HG03565 (cell line): ENCODE data around the gene SDK1.

ENCODE experiments used
- ATAC-seq: cut with Tn5 transposase; IDR thresholded peaks from one replicate; pipeline ENCODE4 v1.9.1; 2021; ENCODE audit warnings: mild to moderate bottlenecking, moderate library complexity; ENCODE audit not compliant: unreplicated experiment

SDK1 gene

DNA sequence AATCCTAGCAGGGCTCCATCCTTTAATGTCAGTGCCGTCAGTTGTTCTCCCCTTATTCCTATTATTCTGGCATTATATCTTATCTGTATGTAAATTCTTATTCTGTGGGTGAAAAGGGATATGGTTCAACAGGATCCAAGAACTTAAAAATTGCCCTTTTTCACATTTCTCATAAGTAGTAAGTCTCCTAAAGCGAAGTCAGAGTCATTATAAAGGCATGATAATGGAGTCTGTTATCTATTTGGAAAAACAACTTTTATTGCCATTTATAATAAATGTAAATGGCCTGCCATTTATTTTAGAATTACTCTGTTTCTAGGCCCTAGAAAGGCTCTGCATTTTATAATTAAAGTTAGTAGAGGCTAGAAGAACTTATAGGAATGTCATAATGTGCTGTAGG lies 31.3 kb downstream of the SDK1 start:
- ATAC-seq, result no peak

- no peak for ATAC-seq
These were observed 32.8 kb downstream of the SDK1 start for GRCh38 chr7:3333861-3334260.

- no peak for ATAC-seq
These were observed 35.1 kb downstream of the SDK1 start for GRCh38 chr7:3336042-3336665.

DNA sequence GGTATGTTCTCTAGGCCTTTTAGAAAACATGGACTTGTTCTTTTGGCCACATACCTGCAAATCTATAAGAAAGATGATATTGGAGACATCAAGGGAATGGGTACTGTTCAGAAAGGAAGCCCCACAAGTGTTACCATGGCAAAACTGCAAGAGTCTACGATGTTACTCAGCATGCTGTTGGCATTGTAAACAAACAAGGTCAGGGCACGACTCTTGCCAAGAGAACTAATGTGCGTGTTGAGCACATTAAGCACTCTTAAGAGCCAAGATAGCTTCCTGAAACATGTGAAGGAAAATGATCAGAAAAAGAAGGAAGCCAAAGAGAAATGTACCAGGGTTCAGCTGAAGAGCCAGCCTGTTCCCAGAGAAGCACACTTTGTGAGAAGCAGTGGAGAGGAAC lies 37.1 kb downstream of the SDK1 start:
- ATAC-seq, result no peak

- no peak for ATAC-seq
These were observed 44.8 kb downstream of the SDK1 start for GRCh38 chr7:3345699-3346481.

- ATAC-seq, result no peak
These were observed 48.1 kb downstream of the SDK1 start for GRCh38 chr7:3349126-3349525.

GRCh38 chr7:3356173-3356572 lies 55.1 kb downstream of the SDK1 start:
- no peak for ATAC-seq

- no peak for ATAC-seq
These were observed 57.9 kb downstream of the SDK1 start for GRCh38 chr7:3358991-3359390.

DNA sequence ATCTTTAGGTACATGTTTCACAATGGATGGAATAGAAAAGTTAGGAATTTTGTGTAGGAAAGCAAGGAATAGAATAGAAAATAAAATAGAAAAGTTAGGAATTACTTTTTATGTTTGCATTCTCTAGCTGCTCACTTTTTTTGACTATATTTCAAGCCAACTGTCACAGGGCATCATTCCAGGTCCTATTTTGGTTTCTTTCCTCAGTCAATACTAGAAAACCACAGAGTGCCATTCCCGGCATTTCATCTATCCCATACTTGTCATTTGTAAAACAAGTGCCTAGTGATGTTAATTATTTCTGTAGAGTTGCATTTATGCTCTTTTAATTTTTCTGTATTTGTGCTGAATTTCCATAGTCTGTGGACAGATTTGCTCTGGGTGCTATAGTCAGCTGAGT lies 66.2 kb downstream of the SDK1 start:
- no peak for ATAC-seq

GRCh38 chr7:3370068-3370830 lies 69.2 kb downstream of the SDK1 start:
- ATAC-seq, result no peak

- ATAC-seq, result no peak
These were observed 69.9 kb downstream of the SDK1 start for GRCh38 chr7:3370921-3371320.

DNA sequence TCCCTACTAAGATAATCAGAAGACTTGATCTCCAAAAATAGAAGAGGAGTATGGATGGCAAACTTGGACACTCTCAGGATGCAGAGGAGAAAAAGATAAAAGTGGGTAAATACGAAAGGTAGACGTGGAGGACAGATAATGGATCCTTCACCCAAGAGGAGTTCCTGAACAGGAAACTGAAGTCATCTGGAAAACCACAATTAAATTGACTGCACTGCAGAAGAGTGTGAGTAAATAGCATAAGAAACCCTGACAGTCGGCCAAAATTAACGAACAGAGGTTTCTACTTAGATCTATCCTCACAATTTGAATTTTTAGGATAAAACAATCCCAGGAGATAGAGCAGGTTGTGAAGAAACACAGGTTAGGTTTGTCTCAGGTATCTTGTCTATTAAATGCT lies 70.5 kb downstream of the SDK1 start:
- ATAC-seq, result no peak

DNA sequence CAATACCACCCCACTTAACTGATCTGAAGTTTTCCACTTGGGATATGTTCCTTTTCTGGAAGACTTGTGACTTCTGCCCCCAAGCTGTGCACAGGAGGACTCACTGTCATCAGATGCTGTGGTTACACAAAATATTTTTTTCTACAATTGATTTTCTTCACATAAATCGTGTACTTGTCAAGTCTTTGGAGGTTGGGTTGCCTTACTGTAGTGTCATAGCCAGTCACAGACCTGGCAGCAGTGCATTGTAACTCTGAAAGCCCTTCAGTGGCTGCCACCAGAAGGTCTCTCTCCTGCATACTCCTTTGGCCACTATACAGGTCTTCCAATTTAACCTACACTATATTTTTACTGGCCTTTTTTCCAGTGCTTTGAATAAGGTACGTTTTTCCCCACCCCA lies 73.2 kb downstream of the SDK1 start:
- no peak for ATAC-seq

DNA sequence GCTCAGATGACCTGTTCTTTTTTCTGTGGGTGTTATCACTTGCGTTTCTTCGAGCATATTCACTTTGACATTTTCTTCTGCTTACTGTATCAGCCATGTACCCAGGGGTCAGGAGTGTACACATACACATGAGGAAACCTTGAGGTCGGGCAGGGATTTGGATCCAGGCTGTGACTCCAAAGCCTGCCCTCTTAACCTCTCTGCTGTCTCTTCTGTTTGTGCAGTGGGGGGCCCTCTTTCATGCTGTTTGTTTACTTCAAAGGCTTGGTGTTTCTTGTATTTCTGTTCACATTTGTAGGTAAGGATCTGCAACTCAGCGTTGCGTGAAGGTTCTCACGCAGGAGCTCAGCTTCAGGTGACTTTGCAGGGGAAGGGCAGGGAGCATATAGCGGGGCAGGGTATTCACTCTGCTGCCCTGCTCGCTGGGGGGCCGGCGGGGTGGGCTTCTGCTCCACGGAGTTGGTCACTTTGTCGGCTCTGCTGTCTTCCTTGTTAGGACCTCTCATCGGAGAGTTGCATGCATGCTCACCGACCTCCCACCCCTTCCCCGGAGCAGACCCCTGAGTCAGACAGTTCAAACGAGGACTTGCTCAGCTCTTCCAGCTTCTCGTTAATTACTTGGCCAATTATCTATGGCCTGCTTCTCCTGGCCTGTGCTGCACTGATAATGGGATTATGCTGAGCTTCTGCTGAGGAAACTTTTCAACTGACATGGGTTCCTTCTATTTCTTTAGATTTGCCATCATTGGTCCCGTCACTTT lies 77.5 kb downstream of the SDK1 start:
- ATAC-seq, result no peak

DNA sequence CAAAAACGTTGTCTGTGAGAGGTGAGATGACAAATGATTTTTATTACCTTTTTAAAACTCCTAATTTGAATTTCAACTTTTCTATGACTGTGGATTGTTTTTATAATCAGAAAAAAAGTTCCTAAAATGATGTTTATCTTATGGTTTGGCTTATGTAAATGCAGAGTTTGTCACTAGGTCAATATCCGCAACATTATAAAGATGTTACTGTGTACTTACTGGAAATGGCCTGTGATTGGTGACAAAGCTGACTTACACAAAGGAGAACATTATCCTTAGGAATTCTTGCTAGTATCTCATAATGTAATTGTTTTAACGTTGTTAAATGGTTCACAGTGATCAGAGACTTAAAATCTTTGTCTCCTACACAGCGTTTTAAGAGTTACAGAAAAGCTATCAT lies 79.0 kb downstream of the SDK1 start:
- ATAC-seq, result no peak

GRCh38 chr7:3380886-3381685 lies 80.0 kb downstream of the SDK1 start:
- no peak for ATAC-seq

GRCh38 chr7:3386423-3387190 lies 85.6 kb downstream of the SDK1 start:
- no peak for ATAC-seq

DNA sequence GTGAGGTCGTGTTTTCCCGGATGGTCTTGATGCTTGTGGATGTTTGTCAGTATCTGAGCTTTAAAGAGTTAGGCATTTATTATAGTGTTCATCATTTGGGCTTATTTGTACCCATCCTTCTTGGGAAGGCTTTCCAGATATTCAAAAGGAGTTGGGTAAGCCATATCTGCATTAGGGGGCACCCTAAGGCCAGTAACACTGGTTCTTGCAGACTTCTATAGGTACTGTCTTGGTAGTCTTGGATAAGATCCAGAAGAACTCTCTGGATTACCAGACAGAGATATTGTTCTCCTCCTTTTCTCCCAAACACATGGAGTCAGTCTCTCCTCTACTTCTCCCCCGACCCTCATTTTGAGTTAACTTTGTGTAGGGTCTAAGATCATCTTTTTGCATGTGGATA lies 92.8 kb downstream of the SDK1 start:
- ATAC-seq, result no peak

- ATAC-seq, result no peak
These were observed 96.3 kb downstream of the SDK1 start for GRCh38 chr7:3397324-3397723.

DNA sequence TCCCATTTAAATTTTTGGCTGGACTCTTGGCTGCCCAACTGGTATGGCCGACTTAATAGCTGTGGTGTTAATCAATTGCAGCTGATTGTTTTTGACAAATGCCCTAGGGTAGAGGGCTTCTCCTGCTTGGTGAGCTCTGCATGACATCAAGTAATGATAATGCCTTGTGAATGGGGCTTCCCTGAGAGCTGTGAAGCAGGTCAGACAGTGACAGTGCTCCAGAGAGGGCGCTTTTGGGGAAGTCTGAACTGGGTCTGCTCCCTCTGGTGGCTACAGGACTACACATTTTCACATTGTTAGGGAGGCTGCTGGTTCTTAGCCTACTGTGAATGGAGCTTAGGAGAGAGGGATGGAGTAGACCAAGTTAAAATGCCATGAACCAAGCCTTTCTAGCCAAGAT lies 98.8 kb downstream of the SDK1 start:
- no peak for ATAC-seq
